Measurements from ENCODE around the gene KDM1A.

KDM1A gene

GRCh38 chr1:23080885-23081284 lies 61.6 kb downstream of the KDM1A start:
- H3K27ac Mint-ChIP-seq: no peak overlapping the region
- no peak overlapping the region for H3K4me3 Mint-ChIP-seq
- H3K27me3 Mint-ChIP-seq: no peaks in the 10 kb centered on the region
- peaks cover 60% of the 10 kb centered on the region for H3K36me3 Mint-ChIP-seq
- ATAC-seq: no peak
- H3K4me1 Mint-ChIP-seq: no peaks in the 10 kb centered on the region
- no peaks in the 10 kb centered on the region for H3K9me3 Mint-ChIP-seq

- H3K36me3 Mint-ChIP-seq: peaks cover 65% of the 10 kb centered on the region
- ATAC-seq: no peak
- H3K4me3 Mint-ChIP-seq: no peak overlapping the region
Measured at GRCh38 chr1:23081376-23081775, 62.1 kb downstream of the KDM1A start.

GRCh38 chr1:23083714-23084480 lies 64.6 kb downstream of the KDM1A start:
- H3K4me3 Mint-ChIP-seq: no peak overlapping the region
- no peak overlapping the region for H3K27ac Mint-ChIP-seq
- no peaks in the 10 kb centered on the region for H3K9me3 Mint-ChIP-seq
- H3K27me3 Mint-ChIP-seq: no peaks in the 10 kb centered on the region
- peaks cover 69% of the 10 kb centered on the region for H3K36me3 Mint-ChIP-seq
- H3K4me1 Mint-ChIP-seq: no peaks in the 10 kb centered on the region
- no peak for ATAC-seq

More at GRCh38 chr1:23081376-23081775, 62.1 kb downstream of the KDM1A start:
- Mint-ChIP-seq H3K27me3 (no peaks in the 10 kb centered on the region), H3K9me3 (no peaks in the 10 kb centered on the region), H3K27ac (no peak overlapping the region), H3K4me1 (no peaks in the 10 kb centered on the region)

- H3K27ac Mint-ChIP-seq: no peak overlapping the region
- H3K36me3 Mint-ChIP-seq: peaks cover 60% of the 10 kb centered on the region
Measured at GRCh38 chr1:23084880-23085279, 65.6 kb downstream of the KDM1A start.

GRCh38 chr1:23085696-23086095 lies 66.4 kb downstream of the KDM1A start:
- Mint-ChIP-seq H3K36me3 (peaks cover 52% of the 10 kb centered on the region), H3K4me1 (no peaks in the 10 kb centered on the region), H3K27me3 (no peaks in the 10 kb centered on the region), H3K27ac (no peak overlapping the region), H3K9me3 (no peaks in the 10 kb centered on the region), H3K4me3 (no peak overlapping the region)
- no peak for ATAC-seq

More at GRCh38 chr1:23084880-23085279, 65.6 kb downstream of the KDM1A start:
- no peak for ATAC-seq
- no peaks in the 10 kb centered on the region for H3K27me3 Mint-ChIP-seq
- no peak overlapping the region for H3K4me3 Mint-ChIP-seq
- H3K4me1 Mint-ChIP-seq: no peaks in the 10 kb centered on the region
- H3K9me3 Mint-ChIP-seq: no peaks in the 10 kb centered on the region

- Mint-ChIP-seq H3K36me3 (peaks cover 46% of the 10 kb centered on the region), H3K27ac (no peak overlapping the region), H3K9me3 (no peaks in the 10 kb centered on the region), H3K4me1 (no peaks in the 10 kb centered on the region), H3K27me3 (no peaks in the 10 kb centered on the region), H3K4me3 (no peak overlapping the region)
- no peak for ATAC-seq
Measured at GRCh38 chr1:23088027-23088426, 68.8 kb downstream of the KDM1A start.

- Mint-ChIP-seq H3K36me3 (peaks cover 51% of the 10 kb centered on the region), H3K4me1 (no peaks in the 10 kb centered on the region), H3K9me3 (no peaks in the 10 kb centered on the region), H3K27me3 (no peaks in the 10 kb centered on the region), H3K4me3 (no peak overlapping the region), H3K27ac (no peak overlapping the region)
- no peak for ATAC-seq
Measured at GRCh38 chr1:23090056-23090455, 70.8 kb downstream of the KDM1A start.

- Mint-ChIP-seq H3K9me3 (no peaks in the 10 kb centered on the region), H3K36me3 (peaks cover 40% of the 10 kb centered on the region), H3K27me3 (no peaks in the 10 kb centered on the region), H3K27ac (no peak overlapping the region), H3K4me3 (no peak overlapping the region), H3K4me1 (no peaks in the 10 kb centered on the region)
- no peak for ATAC-seq
Measured at GRCh38 chr1:23091545-23091944, 72.3 kb downstream of the KDM1A start.

- no peaks in the 10 kb centered on the region for H3K9me3 Mint-ChIP-seq
Measured at GRCh38 chr1:23092447-23092846, 73.2 kb downstream of the KDM1A start.

GRCh38 chr1:23097316-23097715 lies 78.0 kb downstream of the KDM1A start:
- peaks cover 21% of the 10 kb centered on the region for H3K4me1 Mint-ChIP-seq
- H3K27ac Mint-ChIP-seq: no peak overlapping the region
- no peaks in the 10 kb centered on the region for H3K27me3 Mint-ChIP-seq
- no peaks in the 10 kb centered on the region for H3K9me3 Mint-ChIP-seq
- no peak overlapping the region for H3K4me3 Mint-ChIP-seq
- H3K36me3 Mint-ChIP-seq: peaks cover 15% of the 10 kb centered on the region
- ATAC-seq: no peak

More at GRCh38 chr1:23092447-23092846, 73.2 kb downstream of the KDM1A start:
- no peaks in the 10 kb centered on the region for H3K4me1 Mint-ChIP-seq
- H3K36me3 Mint-ChIP-seq: peaks cover 33% of the 10 kb centered on the region
- H3K27ac Mint-ChIP-seq: no peak overlapping the region
- ATAC-seq: no peak
- H3K4me3 Mint-ChIP-seq: no peak overlapping the region
- H3K27me3 Mint-ChIP-seq: no peaks in the 10 kb centered on the region

GRCh38 chr1:23098463-23099170 lies 79.3 kb downstream of the KDM1A start:
- Mint-ChIP-seq H3K9me3 (no peaks in the 10 kb centered on the region), H3K27me3 (no peaks in the 10 kb centered on the region), H3K27ac (no peak overlapping the region), H3K4me1 (peaks cover 27% of the 10 kb centered on the region), H3K4me3 (no peak overlapping the region), H3K36me3 (peaks cover 6% of the 10 kb centered on the region)
- ATAC-seq: peak; percentile 39

GRCh38 chr1:23099171-23099536 lies 79.9 kb downstream of the KDM1A start:
- Mint-ChIP-seq H3K4me1 (peaks cover 27% of the 10 kb centered on the region), H3K9me3 (no peaks in the 10 kb centered on the region), H3K27ac (no peak overlapping the region), H3K36me3 (peaks cover under 1% of the 10 kb centered on the region), H3K27me3 (no peaks in the 10 kb centered on the region), H3K4me3 (no peak overlapping the region)
- ATAC-seq: no peak

- Mint-ChIP-seq H3K4me3 (no peak overlapping the region), H3K9me3 (no peaks in the 10 kb centered on the region), H3K27me3 (no peaks in the 10 kb centered on the region), H3K36me3 (no peaks in the 10 kb centered on the region), H3K4me1 (peaks cover 27% of the 10 kb centered on the region), H3K27ac (no peak overlapping the region)
- ATAC-seq: no peak
Measured at GRCh38 chr1:23100074-23100748, 80.9 kb downstream of the KDM1A start.

- no peaks in the 10 kb centered on the region for H3K36me3 Mint-ChIP-seq
- peaks cover 27% of the 10 kb centered on the region for H3K4me1 Mint-ChIP-seq
- no peaks in the 10 kb centered on the region for H3K9me3 Mint-ChIP-seq
- H3K4me3 Mint-ChIP-seq: no peak overlapping the region
- no peak overlapping the region for H3K27ac Mint-ChIP-seq
- no peak for ATAC-seq
- H3K27me3 Mint-ChIP-seq: no peaks in the 10 kb centered on the region
Measured at GRCh38 chr1:23101101-23101827, 82.0 kb downstream of the KDM1A start.

- Mint-ChIP-seq H3K4me1 (peaks cover 27% of the 10 kb centered on the region), H3K9me3 (no peaks in the 10 kb centered on the region), H3K27me3 (no peaks in the 10 kb centered on the region), H3K27ac (no peak overlapping the region), H3K36me3 (peaks cover 4% of the 10 kb centered on the region), H3K4me3 (no peak overlapping the region)
- no peak for ATAC-seq
Measured at GRCh38 chr1:23101887-23102286, 82.6 kb downstream of the KDM1A start.

Measured in stimulated activated memory B cell treated with anti-CD40 and anti-IgM and Interleukin-4, amounts not matched to agents 10 μg/mL and 1 μg/mL and 100 μg/mL, for 72 hours (primary cell).